H1 (cell line): ENCODE results near the gene SFXN4. TPM values are rescaled to one million over a fixed set of nuclear protein-coding genes. Genes with fewer than 3 reads are reported as not detected.

Experiments
- CTCF ChIA-PET: fragments of 300-600 bp; sonication (Branson Sonifier 250); formaldehyde crosslinking; loops from one replicate; lab custom pipeline; 2021; ENCODE audit not compliant: partially characterized antibody; lab: Charles Lee
- POLR2A ChIA-PET: fragments of 300-600 bp; sonication (Branson Sonifier 250); formaldehyde crosslinking; loops from one replicate; lab custom pipeline; 2021; ENCODE audit warnings: inconsistent platforms; ENCODE audit not compliant: partially characterized antibody; lab: Charles Lee
- DNase-seq, 2 experiments: peaks; one replicate each; pipeline versions ENCODE4 v3.0.0 to v3.0.0-alpha.2; 2010 to 2022; ENCODE audit warnings: low spot score in 2 of 2, low read depth in 1 of 2, mixed read lengths in 1 of 2
- FAIRE-seq: peaks from 2 replicates; lab custom pipeline; 2011; peaks lifted over from hg19 to GRCh38; lab: Jason Lieb, UNC
- H2AFZ ChIP-seq: 2 replicates; pipeline ENCODE4 v1.8.1; 2012; ENCODE audit warnings: low read length, inconsistent platforms
- H2AK5ac ChIP-seq: 2 replicates; pipeline ENCODE4 v1.6.1; 2013; ENCODE audit warnings: low read depth, low read length
- H2BK120ac ChIP-seq: replicated peaks from 2 replicates; pipeline ENCODE3; 2013; ENCODE audit warnings: low read depth, low read length, inconsistent platforms
- H2BK12ac ChIP-seq: 2 replicates; pipeline ENCODE4 v1.6.1; 2013; ENCODE audit warnings: low read depth, low read length
- H2BK15ac ChIP-seq: 2 replicates; pipeline ENCODE4 v1.6.1; 2013; ENCODE audit warnings: low read length
- H2BK20ac ChIP-seq: 2 replicates; pipeline ENCODE4 v1.6.1; 2013; ENCODE audit warnings: low read length
- H2BK5ac ChIP-seq: 2 replicates; pipeline ENCODE4 v1.6.1; 2013; ENCODE audit warnings: low read depth, low read length
- H3K14ac ChIP-seq: 2 replicates; pipeline ENCODE4 v1.6.1; 2013; ENCODE audit warnings: inconsistent platforms; ENCODE audit not compliant: insufficient read length
- H3K18ac ChIP-seq: 2 replicates; pipeline ENCODE4 v1.6.1; 2013; ENCODE audit warnings: low read length; ENCODE audit errors: extremely low read depth
- H3K23ac ChIP-seq: 2 replicates; pipeline ENCODE4 v1.6.1; 2013; ENCODE audit warnings: inconsistent platforms; ENCODE audit not compliant: insufficient read length
- H3K23me2 ChIP-seq: 2 replicates; pipeline ENCODE4 v1.6.1; 2013; ENCODE audit warnings: low read depth, low read length
- H3K27ac ChIP-seq: 2 replicates; pipeline ENCODE4 v1.6.1; 2011; ENCODE audit warnings: low read depth, low read length, inconsistent platforms
- H3K27me3 ChIP-seq, 4 experiments: replicated peaks in 1 of 4; 1 replicate in 1 of 4; 2 replicates in 3 of 4; pipeline versions ENCODE4 v1.6.1 to v1.8.1; 2011 to 2013; ENCODE audit warnings: low read length in 3 of 4, mild to moderate bottlenecking in 3 of 4, inconsistent platforms in 2 of 4, mixed read lengths in 2 of 4, moderate library complexity in 1 of 4; ENCODE audit not compliant: control insufficient read depth in 3 of 4, insufficient read depth in 3 of 4; ENCODE audit errors: extremely low read depth in 1 of 4
- H3K36me3 ChIP-seq, 4 experiments: 2 replicates each; pipeline versions ENCODE4 v1.6.1 to v1.8.1; 2011 to 2013; ENCODE audit warnings: mild to moderate bottlenecking in 4 of 4, low read length in 3 of 4, moderate library complexity in 2 of 4, control low read depth in 1 of 4, inconsistent platforms in 1 of 4; ENCODE audit not compliant: insufficient read depth in 4 of 4, control insufficient read depth in 2 of 4
- H3K4ac ChIP-seq: replicated peaks from 2 replicates; pipeline ENCODE3; 2013; ENCODE audit warnings: low read length, low read depth, mixed read lengths, inconsistent platforms; ENCODE audit not compliant: insufficient read length
- H3K4me1 ChIP-seq, 4 experiments: replicated peaks in 1 of 4; 1 replicate in 1 of 4; 2 replicates in 3 of 4; pipeline versions ENCODE4 v1.6.1 to v1.8.1; 2011 to 2013; ENCODE audit warnings: low read length in 3 of 4, inconsistent platforms in 2 of 4, mixed read lengths in 1 of 4; ENCODE audit not compliant: insufficient read depth in 4 of 4, control insufficient read depth in 3 of 4
- H3K4me2 ChIP-seq, 2 experiments: 2 replicates each; pipeline versions ENCODE4 v1.6.1 to v1.8.1; 2011 to 2013; ENCODE audit warnings: low read depth in 2 of 2, low read length in 2 of 2, control low read depth in 1 of 2, inconsistent platforms in 1 of 2, mild to moderate bottlenecking in 1 of 2; ENCODE audit not compliant: insufficient read depth in 1 of 2
- H3K4me3 ChIP-seq, 4 experiments: fragments of 200-600, 300-600 bp in 1 of 4; sonication (generic), shearing (Covaris generic), sonication (Bioruptor Twin) in 1 of 4; 2 replicates each; pipeline versions ENCODE4 v1.5.1 to v1.8.1; 2011 to 2016; ENCODE audit warnings: low read length in 4 of 4, low read depth in 3 of 4, control low read depth in 2 of 4, inconsistent platforms in 2 of 4, mild to moderate bottlenecking in 2 of 4, mixed read lengths in 1 of 4, moderate library complexity in 1 of 4; ENCODE audit not compliant: insufficient read depth in 2 of 4; ENCODE audit errors: extremely low read depth in 1 of 4
- H3K56ac ChIP-seq: replicated peaks from 2 replicates; pipeline ENCODE3; 2013; ENCODE audit warnings: low read depth, mild to moderate bottlenecking, mixed read lengths, low read length, inconsistent platforms; ENCODE audit not compliant: insufficient read length
- H3K79me1 ChIP-seq: 2 replicates; pipeline ENCODE4 v1.6.1; 2013; ENCODE audit warnings: low read depth, low read length, control low read depth
- H3K79me2 ChIP-seq, 2 experiments: 2 replicates each; pipeline versions ENCODE4 v1.6.1 to v1.8.1; 2012 to 2013; ENCODE audit warnings: low read length in 2 of 2, mild to moderate bottlenecking in 2 of 2, inconsistent platforms in 1 of 2; ENCODE audit not compliant: insufficient read depth in 2 of 2, control insufficient read depth in 1 of 2
- H3K9ac ChIP-seq, 4 experiments: replicated peaks in 1 of 4; 1 replicate in 1 of 4; 2 replicates in 3 of 4; pipeline versions ENCODE4 v1.6.1 to v1.8.1; 2011 to 2013; ENCODE audit warnings: low read depth in 3 of 4, low read length in 3 of 4, control low read depth in 2 of 4, mild to moderate bottlenecking in 2 of 4, moderate library complexity in 2 of 4, inconsistent platforms in 1 of 4; ENCODE audit errors: extremely low read depth in 1 of 4
- H3K9me3 ChIP-seq, 2 experiments: 2 replicates each; pipeline versions ENCODE4 v1.6.1 to v1.8.1; 2012 to 2013; ENCODE audit warnings: mild to moderate bottlenecking in 2 of 2, moderate library complexity in 2 of 2, control low read depth in 1 of 2, inconsistent platforms in 1 of 2, low read depth in 1 of 2, low read length in 1 of 2, mixed read lengths in 1 of 2; ENCODE audit not compliant: insufficient read depth in 2 of 2
- H4K20me1 ChIP-seq, 2 experiments: replicated peaks in 1 of 2; 2 replicates each; pipeline versions ENCODE3 to v1.8.1; 2011 to 2013; ENCODE audit warnings: inconsistent platforms in 2 of 2, low read length in 2 of 2, mild to moderate bottlenecking in 1 of 2; ENCODE audit not compliant: insufficient read depth in 2 of 2, control insufficient read depth in 1 of 2
- H4K5ac ChIP-seq: 2 replicates; pipeline ENCODE4 v1.6.1; 2013; ENCODE audit warnings: low read length, low read depth, mixed read lengths, inconsistent platforms; ENCODE audit not compliant: insufficient read length
- H4K8ac ChIP-seq: 2 replicates; pipeline ENCODE4 v1.8.0; 2013; ENCODE audit warnings: mild to moderate bottlenecking, moderate library complexity, low read length, inconsistent platforms; ENCODE audit not compliant: insufficient read depth; ENCODE audit errors: extremely low read depth
- H4K91ac ChIP-seq: replicated peaks from 2 replicates; pipeline ENCODE3; 2013; ENCODE audit warnings: low read length, mixed read lengths, inconsistent platforms; ENCODE audit not compliant: insufficient read length
- BACH1 ChIP-seq: IDR thresholded peaks from 2 replicates; pipeline ENCODE4 v1.6.1; 2012; ENCODE audit warnings: low read length, improper control_type of control experiment
- NRF1 ChIP-seq: IDR thresholded peaks from 2 replicates; pipeline ENCODE4 v1.6.1; 2011; ENCODE audit warnings: mild to moderate bottlenecking, low read depth, low read length, improper control_type of control experiment
- SIX5 ChIP-seq: IDR thresholded peaks from 2 replicates; pipeline ENCODE4 v1.6.1; 2011; ENCODE audit warnings: mild to moderate bottlenecking, low read depth, low read length
- SRF ChIP-seq: IDR thresholded peaks from 2 replicates; pipeline ENCODE4 v1.6.1; 2011; ENCODE audit warnings: mild to moderate bottlenecking, low read depth, low read length, moderate library complexity
- WGBS, 2 experiments: shearing (Covaris generic) in 1 of 2; methylation state at CpG; one replicate each; pipeline versions ENCODE4 v1.1.6 to v1.1.7; 2013 to 2015; ENCODE audit warnings: low lambda C conversion rate in 2 of 2, mixed read lengths in 2 of 2, inconsistent platforms in 1 of 2, low coverage in 1 of 2, missing lambda C conversion rate in 1 of 2; ENCODE audit not compliant: insufficient replicate concordance in 2 of 2, insufficient coverage in 1 of 2, insufficient read length in 1 of 2; ENCODE audit errors: extremely low coverage in 1 of 2, missing lambda C conversion rate in 1 of 2; 5-methylcytosine and 5-hydroxymethylcytosine counted together
- polyA plus RNA-seq, 7 experiments: library from polyadenylated mRNA; depleted of rRNA in 3 of 7; stranded (reverse) in 5 of 7; unstranded in 2 of 7; fragments of >200 nt in 5 of 7; fragments of 200-250 nt in 2 of 7; gene quantifications; 1 replicate in 5 of 7; 2 replicates in 1 of 7; 4 replicates in 1 of 7; pipeline versions ENCODE4 v1.2.1 to v1.2.3, GENCODE V29; 2011 to 2013; ENCODE audit warnings: missing spikeins in 2 of 7, mixed read lengths in 2 of 7
- total RNA-seq: library from RNA; stranded (reverse); fragmentation: NEBNext Ultra II Directional; extraction: Animal tissue kit (Norgen Biotek cat#: 25700); gene quantifications from 2 replicates; pipeline ENCODE4 v1.2.1, GENCODE V29; 2021

Gene SFXN4
- total and polyA plus RNA-seq, 2 of the 8 experiments (the other 6 are each of a cell fraction or from before 2014, with no cell fraction given): 15.4 to 21.6 TPM

DNA sequence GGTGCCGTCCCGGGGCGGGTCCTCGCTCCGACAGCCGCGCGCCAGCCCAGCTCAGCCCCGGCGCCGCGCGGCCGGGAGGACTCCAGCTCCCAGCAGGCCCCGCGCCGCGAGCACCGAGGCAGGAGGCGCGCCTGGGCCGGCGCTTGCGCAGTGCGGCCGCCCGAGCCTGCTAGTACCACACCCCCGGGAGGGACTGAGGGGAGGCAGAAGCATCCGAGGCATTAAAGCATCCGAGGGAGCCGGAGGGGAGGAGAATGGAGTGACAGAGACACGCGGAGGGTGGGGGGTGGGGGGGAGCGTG, 41.8 kb upstream of the SFXN4 start, which contains the start of gene GRK5:
Gene GRK5 (plus strand): TSS at position 206 of the 301 bp plus-strand sequence. CDS start 347 bp downstream, outside the sequence.
- ChIA-PET POLR2A (interaction anchor here (0.8 to 1.6 kb wide), 5 partner anchors 9 to 390 kb away, joined by 3 to 5 read pairs (median 4); partner anchors contain the start of gene TIAL1), CTCF (interaction anchor here (0.6 to 10.9 kb wide), 30 partner anchors 8 to 337 kb away, joined by 3 to 272 read pairs (median 4); no protein-coding TSS in a partner anchor)
- Histone ChIP-seq H3K79me1 (no peaks in the 10 kb centered on the region), H3K56ac (no peak within 1 kb of the TSS), H3K14ac (no peak within 1 kb of the TSS), H3K27me3 (peaks cover 5 to 17% (median 14%) of the 10 kb centered on the region in 4 experiments), H4K8ac (peak within 1 kb of the TSS; percentile 94), H3K9me3 (no peaks in the 10 kb centered on the region), H2AFZ (no peak within 1 kb of the TSS), H3K79me2 (no peaks in the 10 kb centered on the region), H3K4me2 (peak within 1 kb of the TSS; percentile 75 to 94), H3K36me3 (no peaks in the 10 kb centered on the region), H2BK12ac (no peak within 1 kb of the TSS), H3K4ac (no peak within 1 kb of the TSS), H3K4me3 (peak within 1 kb of the TSS; percentile 51 to 79 (median 62)), H3K27ac (peak within 1 kb of the TSS; percentile 41; the same call in 1 of the 2 replicates), H3K9ac (peak within 1 kb of the TSS in 3 of 4 experiments; percentile 72 to 95 (median 80); a peak in 5 of 7 replicates), H2BK15ac (no peak within 1 kb of the TSS), H4K20me1 (peaks cover 0 to 5% of the 10 kb centered on the region in 2 experiments), H3K23me2 (peaks cover 7% of the 10 kb centered on the region), H4K5ac (no peak within 1 kb of the TSS), H3K4me1 (peaks cover 3 to 8% (median 6%) of the 10 kb centered on the region in 4 experiments), H4K91ac (no peak within 1 kb of the TSS), H2AK5ac (no peak within 1 kb of the TSS), H2BK5ac (no peak within 1 kb of the TSS), H3K23ac (no peak within 1 kb of the TSS), H2BK20ac (no peak within 1 kb of the TSS), H2BK120ac (no peak within 1 kb of the TSS), H3K18ac (no peak within 1 kb of the TSS)
- TF ChIP-seq SIX5 (peak; percentile 4; the same call in 1 of the 2 replicates), BACH1 (no peak), NRF1 (peak; percentile 84), SRF (no peak)
- WGBS, 2 experiments: 1% methylated on average over 18 of the region's 34 CpGs; no CpG with 5 or more reads in 1 of the 2 experiments
- FAIRE-seq (no peak), DNase-seq (peak; percentile 80 to 89)
